Activated T-cell treated with anti-CD3 and anti-CD28 coated beads for 48 hours (primary cell): ENCODE measurements around the gene KCTD2.

Source experiments
- DNase-seq: peaks from one replicate; pipeline ENCODE4 v3.0.0-alpha.2; 2020; ENCODE audit warnings: low read depth

KCTD2 gene

GRCh38 chr17:75077496-75078283, 30.7 kb downstream of the KCTD2 start:
- DNase-seq: peak; percentile 45

GRCh38 chr17:75078284-75079022, 31.4 kb downstream of the KCTD2 start:
- DNase-seq: no peak

- no peak for DNase-seq
These were observed 32.0 kb downstream of the KCTD2 start for GRCh38 chr17:75079023-75079373.

GRCh38 chr17:75081611-75082540, 34.9 kb downstream of the KCTD2 start:
- DNase-seq: no peak

DNA sequence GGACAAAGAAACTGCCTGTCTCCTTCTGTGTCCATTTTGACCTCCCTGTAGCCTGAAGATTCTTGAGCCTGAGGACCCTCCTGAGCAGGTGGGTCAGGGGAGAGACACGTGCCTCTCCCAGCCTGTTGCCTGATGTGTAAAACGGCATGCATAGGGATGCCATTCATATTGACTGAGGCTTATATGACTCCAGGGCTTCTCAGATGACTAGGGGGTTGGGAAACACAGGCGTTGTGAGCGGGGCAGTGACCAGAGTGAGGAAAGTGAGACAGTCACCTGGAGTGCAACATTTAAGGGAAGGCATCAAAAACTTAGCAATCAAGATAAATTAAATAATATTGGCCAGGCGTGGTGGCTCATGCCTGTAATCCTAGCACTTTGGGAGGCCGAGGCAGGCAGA, 35.7 kb downstream of the KCTD2 start:
- DNase-seq: no peak

GRCh38 chr17:75084039-75084660, 37.1 kb downstream of the KCTD2 start:
- no peak for DNase-seq

DNA sequence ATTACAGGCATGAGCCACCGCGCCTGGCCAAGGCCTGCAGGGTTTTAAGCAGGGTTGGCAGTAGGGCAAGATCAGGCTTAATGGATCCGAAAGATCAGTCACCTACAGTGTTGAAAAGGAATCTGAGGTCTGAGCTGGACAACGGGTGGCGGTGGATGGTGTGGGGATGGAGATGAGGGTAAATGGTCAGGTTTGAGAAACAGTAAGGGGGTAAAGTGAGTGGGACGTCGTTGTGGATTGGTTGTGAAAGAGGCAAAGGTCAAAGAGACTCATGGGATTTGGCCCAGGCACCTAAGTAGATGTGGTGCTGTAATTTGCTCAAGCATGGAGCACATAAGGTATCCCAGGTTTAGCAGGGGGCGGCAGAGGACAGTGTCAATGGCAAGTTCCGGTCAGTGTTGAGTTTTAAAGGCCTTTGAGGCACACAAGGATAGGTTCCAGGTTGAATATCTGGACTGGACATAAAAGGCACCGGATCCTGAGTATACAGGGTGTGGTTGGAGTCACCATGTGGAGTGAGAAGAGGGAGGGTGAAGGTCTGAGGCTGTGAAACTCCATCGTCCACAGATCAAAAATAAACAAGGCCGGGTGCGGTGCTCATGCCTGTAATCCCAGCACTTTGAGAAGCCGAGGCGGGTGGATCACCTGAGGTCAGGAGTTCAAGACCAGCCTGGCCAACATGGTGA, 39.6 kb downstream of the KCTD2 start:
- no peak for DNase-seq

DNA sequence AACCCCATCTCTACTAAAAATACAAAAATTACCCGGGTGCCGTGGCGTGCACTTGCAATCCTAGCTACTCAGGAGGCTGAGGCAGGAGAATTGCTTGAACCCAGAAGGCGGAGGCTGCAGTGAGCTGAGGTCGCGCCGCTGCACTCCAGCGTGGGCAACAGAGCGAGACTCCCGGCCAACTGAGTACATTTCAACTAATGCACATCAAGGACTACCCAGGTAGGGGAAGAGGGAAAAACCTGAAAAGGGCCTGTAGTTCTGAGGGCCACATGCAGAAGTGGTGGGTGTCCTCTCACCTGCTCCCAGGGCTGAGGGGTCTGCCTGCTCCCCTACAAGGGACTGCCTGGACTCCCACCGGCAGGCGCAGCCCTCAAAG, 40.1 kb downstream of the KCTD2 start:
- no peak for DNase-seq

GRCh38 chr17:75087558-75088453, 40.8 kb downstream of the KCTD2 start, which contains the start of gene SLC16A5:
SLC16A5 (plus strand) TSS chr17:75087954; CDS start chr17:75093637, 5,683 bp downstream.
- no peak for DNase-seq

- DNase-seq: no peak
These were observed 41.7 kb downstream of the KCTD2 start for GRCh38 chr17:75088465-75089417.

DNA sequence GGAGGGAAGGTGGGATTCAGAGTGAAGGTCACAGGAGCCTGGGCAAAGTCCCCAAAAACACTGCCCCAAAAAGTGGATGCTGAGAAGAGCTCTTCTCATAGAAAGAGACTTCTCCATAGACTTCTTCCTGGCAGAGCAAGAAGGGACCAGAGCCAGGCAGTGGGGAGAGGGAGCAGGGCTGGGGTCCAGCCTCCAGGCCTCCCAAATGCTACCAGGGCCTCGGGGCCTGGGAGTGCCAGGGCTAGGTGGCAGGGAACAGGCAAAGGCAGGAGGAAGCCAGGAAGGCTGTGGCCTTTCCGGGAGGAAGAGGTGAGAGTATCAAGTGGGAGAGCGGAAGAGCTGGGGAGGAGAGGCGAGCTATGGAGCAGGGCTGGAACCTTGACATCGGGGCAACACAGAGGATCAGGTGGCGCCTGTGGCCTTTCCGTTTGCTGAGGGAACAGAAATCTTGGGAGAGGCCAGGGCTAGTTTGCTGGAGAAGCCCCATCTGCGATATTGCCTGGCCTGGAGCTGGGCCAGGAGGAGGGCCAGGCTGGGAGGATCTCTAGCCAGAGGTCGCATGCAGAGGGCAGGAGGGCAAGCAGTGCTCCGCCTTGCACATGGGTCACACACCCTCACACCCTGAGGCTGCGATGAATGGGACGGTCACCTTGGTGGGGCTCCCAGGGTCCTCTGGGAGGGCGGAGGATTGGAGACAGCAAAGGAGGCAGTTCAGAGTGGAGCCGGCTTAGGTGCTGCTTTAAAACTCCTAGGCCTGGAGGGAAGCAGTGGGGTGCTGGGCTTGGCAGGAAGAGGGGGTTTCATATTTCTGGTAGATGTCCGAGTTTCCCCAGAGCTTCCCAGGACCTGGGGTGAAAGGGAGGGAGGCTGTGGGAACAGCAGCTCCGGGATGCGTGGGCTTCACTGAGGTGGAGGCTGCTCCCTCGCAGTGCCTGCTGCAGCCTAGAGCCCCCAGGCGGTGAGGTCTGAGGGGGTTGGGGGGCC, 44.1 kb downstream of the KCTD2 start:
- DNase-seq: no peak

DNA sequence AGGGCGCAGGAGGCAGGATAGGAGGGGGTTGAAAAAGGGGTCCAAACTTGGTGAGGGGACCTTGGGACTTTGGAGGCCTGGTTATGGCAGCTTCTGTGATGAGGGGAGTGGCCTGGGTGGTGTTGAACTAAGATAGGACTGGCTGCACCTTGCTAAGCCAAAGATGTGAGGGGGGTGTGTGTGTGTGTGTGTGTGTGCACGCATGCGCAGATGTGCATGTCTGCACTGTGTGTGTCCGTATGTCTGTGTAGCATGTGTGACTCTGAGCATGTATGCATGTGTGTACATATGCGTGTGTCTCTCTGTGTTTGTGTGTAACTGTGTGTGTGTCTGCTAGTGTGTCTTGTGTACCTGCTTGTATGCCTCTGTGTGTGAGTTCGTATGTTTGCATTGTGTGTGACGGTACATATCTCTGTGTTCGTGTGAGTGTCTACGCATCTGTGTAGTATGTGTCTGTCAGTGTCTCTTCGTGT, 44.9 kb downstream of the KCTD2 start:
- DNase-seq: no peak

- DNase-seq: no peak
These were observed 46.6 kb downstream of the KCTD2 start for GRCh38 chr17:75093548-75094158.

DNA sequence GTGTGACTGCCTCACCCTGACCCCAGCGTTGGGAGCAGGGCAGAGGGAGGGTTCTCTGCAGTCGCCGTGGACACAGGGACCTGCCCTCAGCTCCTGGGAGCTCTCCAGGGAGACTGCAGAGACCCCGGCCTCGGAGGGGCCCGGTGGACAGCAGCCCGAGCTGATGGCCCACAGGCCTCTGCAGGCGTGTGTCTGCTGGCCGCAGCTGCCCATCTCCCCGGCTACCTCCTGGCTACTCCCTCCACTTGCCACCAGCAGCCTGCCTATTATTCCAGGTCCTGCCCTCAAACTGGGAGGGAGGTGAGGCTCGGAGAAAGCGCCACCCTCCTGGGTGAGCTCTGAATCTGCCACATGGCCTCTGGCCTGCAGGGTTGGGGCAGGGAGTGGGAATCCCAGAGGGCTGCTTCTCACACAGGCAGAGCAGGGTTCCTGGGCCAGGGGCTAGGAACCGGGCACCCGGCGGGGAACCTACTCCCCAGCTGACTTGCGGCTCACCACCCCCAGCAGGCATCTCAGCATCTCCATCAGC, 47.9 kb downstream of the KCTD2 start:
- DNase-seq: no peak

DNA sequence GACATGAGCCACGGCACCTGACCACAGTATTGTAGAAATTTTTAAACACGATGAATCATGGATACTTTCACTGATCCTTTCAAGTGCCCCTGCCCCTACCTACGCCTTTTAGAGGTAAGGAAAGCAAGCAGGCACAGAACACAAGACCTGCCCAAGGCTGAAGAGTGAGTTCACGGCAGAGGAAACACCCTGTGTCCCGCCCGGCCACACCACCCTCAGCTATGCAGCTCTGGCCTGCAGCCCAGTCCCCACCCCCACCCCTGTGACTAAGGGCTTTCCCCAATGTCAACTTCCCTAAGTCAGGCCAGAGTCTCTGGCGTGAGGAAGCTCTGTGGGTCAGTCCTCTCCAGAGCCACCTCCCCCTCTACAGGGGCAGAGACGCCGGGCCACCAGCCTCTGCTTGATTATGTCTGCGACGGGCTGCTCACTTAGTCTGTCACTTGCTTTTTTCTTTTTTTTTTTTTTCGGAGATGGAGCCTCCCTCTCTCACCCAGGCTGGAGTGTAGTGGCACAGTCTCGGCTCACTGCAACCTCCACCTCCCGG, 49.1 kb downstream of the KCTD2 start:
- DNase-seq: no peak

- DNase-seq: no peak
These were observed 50.8 kb downstream of the KCTD2 start for GRCh38 chr17:75097865-75098264.

DNA sequence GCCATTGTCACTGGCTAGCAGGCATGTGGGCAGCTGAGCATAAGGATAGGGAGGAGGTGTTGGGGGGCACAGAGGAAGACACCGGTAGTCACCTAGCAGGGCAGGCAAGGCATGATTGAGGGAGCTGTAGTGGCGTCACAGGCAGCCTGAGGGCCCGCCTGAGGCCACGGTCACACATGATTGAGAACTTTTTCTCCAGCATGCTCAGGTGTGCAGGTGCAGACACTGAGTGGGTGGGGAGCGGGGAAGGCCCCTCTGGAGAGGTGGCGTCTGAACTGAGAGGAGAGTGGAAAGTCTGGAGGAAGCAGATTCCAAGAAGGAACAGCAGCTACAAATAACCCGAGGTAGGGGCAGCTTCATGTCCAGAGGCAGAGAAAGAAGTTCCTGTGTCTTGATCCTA, 51.8 kb downstream of the KCTD2 start:
- no peak for DNase-seq
